H7 (cell line): ENCODE data around the gene TNS2. TPM values are rescaled to one million over a fixed set of nuclear protein-coding genes. Genes with fewer than 3 reads are reported as not detected.
"Not testable (repeated sequence)": the region's sequence is repeated elsewhere in the genome, so short reads cannot be mapped to it uniquely, and the experiment has no call there.

ENCODE experiments used
- DNase-seq: peaks from one replicate; pipeline ENCODE4 v3.0.0; 2012
- H3K27me3 ChIP-seq: 2 replicates; pipeline ENCODE4 v1.6.0; 2011; ENCODE audit warnings: mild to moderate bottlenecking, low read length; ENCODE audit not compliant: control insufficient read depth, insufficient read depth
- H3K36me3 ChIP-seq: replicated peaks from 2 replicates; pipeline ENCODE4 v1.5.1; 2011; ENCODE audit warnings: low read length; ENCODE audit not compliant: control insufficient read depth, insufficient read depth
- H3K4me3 ChIP-seq: 2 replicates; pipeline ENCODE4 v1.5.1; 2011; ENCODE audit warnings: low read depth, mild to moderate bottlenecking, control low read depth, low read length, moderate library complexity; ENCODE audit not compliant: insufficient read depth
- total RNA-seq: library from RNA; depleted of rRNA; stranded (reverse); fragments of >200 nt; shearing (Covaris generic); gene quantifications from 2 replicates; pipeline ENCODE4 v1.2.3, GENCODE V29; 2014

Gene TNS2
- total RNA-seq, 1 experiment from 2014 or later, result 7.6 TPM

DNA sequence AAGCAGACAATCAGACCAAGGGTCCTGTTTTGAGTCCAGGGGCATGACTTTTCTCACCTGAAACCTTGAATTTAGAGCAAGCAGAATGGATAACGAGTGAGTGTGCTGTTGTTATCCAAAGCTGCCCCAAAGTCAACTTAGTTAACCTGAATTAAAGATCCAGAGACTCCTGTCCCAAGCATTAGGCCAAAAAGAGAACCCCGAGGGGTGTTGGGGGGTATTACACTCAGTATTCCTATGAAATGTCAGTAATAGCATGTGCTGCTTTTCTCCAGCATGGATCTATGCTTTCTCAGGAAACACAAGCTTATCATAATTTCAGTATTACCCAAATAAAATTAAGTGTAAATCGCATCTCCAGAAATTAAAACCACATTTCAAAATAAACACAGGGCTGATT lies 24.6 kb upstream of the TNS2 start:
- DNase-seq, result no peak
- Histone ChIP-seq H3K27me3 (no peaks in the 10 kb centered on the region), H3K36me3 (peaks cover 60% of the 10 kb centered on the region), H3K4me3 (no peak overlapping the region)

DNA sequence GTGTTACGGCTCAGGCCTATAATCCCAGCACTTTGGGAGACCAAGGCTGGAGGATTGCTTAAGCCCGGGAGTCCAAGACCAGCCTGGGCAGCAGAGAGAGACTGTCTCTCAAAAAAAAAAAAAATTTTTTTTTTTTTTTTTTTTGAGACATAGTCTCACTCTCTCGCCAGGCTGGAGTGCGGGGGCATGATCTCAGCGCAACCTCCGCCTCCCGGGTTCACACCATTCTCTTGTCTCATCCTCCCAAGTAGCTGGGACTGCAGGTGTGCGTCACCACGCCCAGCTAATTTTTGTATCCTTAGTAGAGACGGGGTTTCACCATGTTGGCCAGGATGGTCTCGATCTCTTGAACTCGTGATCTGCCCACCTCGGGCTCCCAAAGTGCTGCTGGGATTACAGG lies 22.9 kb upstream of the TNS2 start:
- H3K4me3 ChIP-seq, DNase-seq, H3K27me3 ChIP-seq: not testable (repeated sequence)
- peaks cover 58% of the 10 kb centered on the region for H3K36me3 ChIP-seq

DNA sequence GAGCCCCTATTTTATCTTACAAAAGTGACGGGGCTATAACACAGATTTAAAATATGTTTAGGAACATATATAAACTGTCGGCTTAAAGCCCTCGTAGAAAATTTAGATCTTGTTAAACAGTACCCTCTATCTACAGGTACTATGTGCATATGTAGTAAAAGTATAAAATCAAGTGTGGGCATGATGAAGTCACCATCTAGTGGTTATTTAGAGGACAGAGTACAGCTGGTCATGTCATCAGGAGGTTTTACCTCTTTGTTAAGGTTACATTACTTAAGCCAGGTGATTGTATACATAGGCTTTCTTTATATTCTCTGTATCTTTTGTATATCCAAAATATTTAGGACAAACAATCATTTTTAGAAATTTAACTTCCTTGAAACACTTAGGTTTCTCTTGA lies 18.2 kb upstream of the TNS2 start:
- Histone ChIP-seq H3K36me3 (peaks cover 50% of the 10 kb centered on the region), H3K4me3 (no peak overlapping the region), H3K27me3 (no peaks in the 10 kb centered on the region)
- no peak for DNase-seq

DNA sequence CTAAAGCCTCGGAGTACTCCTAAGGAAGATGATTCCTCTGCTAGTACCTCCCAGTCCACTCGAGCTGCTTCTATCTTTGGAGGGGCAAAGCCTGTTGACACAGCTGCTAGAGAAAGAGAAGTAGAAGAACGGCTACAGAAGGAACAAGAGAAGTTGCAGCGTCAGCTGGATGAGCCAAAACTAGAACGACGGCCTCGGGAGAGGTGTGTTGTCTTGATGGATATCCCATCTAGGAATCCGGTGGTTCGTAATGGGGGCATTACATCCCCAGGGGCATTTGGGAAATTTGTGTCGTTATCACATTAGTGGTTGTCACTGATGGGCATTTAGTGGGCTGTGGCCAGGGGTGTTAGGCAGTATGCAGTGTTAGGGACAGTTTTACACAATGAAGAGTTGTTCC lies 16.0 kb upstream of the TNS2 start:
- DNase-seq, result not testable (repeated sequence)

DNA sequence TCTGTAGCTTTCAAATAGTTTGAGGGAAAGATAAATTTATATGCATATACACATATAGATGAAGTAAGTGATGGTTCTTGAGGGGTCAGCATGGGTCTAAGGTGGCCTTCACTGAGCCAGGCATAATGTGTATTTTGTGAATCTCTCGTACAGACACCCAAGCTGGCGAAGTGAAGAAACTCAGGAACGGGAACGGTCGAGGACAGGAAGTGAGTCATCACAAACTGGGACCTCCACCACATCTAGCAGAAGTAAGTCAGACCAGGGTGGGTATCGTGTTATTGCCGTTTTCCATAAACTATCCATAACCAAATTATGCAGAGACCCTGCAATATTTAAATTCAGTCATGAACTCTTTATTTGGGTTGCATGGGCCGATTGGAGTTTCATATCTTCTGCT lies 15.4 kb upstream of the TNS2 start:
- Histone ChIP-seq H3K36me3 (peaks cover 58% of the 10 kb centered on the region), H3K27me3 (no peaks in the 10 kb centered on the region), H3K4me3 (no peak overlapping the region)
- DNase-seq, result no peak

More for the DNA sequence above, 16.0 kb upstream of the TNS2 start:
- not testable (repeated sequence) for H3K4me3 ChIP-seq, H3K27me3 ChIP-seq
- H3K36me3 ChIP-seq, result peaks cover 52% of the 10 kb centered on the region

DNA sequence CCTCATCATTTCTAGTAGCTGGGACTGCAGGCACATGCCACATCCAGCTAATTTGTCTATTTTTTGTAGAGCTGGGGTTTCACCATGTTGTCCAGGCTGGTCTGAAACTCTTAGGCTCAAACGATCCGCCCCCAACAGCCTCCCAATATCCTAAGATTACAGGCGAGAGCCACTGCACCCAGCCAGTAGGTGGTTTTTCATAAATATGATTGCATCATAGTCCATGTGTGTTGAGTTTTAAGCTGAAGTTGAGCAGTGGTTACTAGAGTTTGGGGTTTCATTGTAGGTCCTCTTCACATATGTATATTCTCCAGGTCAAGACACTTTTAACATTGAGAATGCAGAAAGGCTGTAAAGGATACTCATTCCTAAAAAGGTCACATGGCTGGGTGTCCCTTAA lies 13.1 kb upstream of the TNS2 start:
- no peaks in the 10 kb centered on the region for H3K27me3 ChIP-seq
- DNase-seq, result no peak
- peaks cover 50% of the 10 kb centered on the region for H3K36me3 ChIP-seq

DNA sequence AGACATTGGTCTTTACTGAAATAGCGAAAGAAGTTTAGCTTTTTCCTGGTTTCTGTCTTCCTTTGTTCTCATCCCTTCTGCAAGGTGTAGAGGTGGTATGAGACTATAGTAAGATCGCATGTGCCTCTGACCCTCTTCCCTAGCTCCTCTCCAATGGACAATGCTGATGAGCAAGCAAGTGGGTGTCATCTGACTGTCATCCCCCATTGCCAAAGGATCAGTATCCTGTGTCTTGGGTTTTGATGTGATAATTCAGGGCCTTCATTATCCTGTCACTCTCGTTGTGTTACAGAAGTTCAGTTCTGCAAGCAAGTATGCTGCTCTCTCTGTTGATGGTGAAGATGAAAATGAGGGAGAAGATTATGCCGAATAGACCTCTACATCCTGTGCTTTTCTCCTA lies 10.0 kb upstream of the TNS2 start:
- Histone ChIP-seq H3K4me3 (no peak overlapping the region), H3K36me3 (peaks cover 35% of the 10 kb centered on the region), H3K27me3 (peaks cover 5% of the 10 kb centered on the region; the same call in 1 of the 2 replicates)
- DNase-seq, result no peak

More for the DNA sequence above, 13.1 kb upstream of the TNS2 start:
- no peak overlapping the region for H3K4me3 ChIP-seq

DNA sequence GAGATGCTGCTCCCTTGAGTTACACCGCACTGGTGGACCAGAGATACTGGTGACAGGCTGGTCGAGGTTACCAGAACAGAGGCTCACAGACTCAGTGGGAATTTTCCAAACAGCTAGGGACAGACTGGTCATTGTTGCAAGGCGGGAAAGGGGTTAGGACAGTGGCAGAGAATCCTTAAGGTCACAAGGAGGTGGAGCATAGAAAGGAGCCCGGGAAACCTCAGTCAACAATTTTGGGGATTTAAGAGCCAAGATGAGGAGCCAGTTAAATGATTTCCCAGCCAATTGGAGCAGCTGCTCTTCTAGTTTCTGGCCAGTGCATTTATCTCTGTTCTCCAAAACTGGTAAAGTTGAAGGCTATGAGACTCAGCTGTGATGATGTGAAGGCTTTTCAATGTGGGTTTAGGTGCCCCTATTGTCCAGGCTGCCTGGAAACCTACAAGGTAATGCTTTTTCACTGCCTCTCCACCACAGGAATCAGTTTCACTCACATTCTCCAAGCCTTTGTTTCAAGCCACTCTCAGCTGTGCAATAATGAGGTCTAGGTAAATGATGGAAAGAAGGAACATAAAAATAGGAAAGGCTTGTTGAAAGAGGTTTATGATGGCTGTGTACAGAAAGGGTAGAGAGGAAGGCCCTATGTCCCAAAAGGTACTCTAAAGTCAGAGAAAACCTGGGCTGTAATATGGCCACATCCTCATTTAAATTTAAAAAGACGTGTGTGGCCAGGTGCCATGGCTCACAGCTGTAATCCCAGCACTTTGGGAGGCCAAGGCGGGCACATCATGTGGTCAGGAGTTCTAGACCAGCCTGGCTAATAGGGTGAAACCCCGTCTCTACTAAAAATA lies 7.0 kb upstream of the TNS2 start:
- Histone ChIP-seq H3K4me3 (no peak overlapping the region), H3K36me3 (peaks cover 16% of the 10 kb centered on the region), H3K27me3 (peaks cover 7% of the 10 kb centered on the region)
- DNase-seq, result peak; percentile 27

DNA sequence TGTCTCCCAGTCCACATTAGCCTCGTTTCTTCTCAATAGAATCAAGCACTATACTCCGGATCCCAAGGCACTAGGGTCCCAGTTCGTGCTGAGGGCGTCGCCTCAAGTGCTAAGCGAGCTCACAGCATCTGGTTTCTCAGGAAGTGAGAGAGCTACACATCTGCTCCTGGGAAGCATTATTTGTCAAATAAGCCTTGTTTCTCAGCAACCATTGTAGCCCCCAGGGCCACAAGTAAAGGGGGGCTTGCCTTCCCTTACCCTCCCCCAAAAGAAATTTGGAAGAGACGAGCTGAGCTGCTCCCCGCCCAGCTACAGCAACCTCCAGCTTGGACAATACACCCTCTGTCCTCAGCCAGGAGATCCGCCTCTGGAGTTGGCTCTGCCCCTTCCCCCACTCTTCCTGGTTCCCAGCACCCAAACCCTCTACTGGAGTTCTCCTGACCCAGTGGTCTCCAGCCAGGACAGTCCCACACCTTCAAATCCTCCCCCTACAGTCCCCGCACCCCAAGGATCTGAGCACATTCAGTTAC lies 5.7 kb upstream of the TNS2 start:
- no peak overlapping the region for H3K4me3 ChIP-seq
- H3K27me3 ChIP-seq, result peaks cover 7% of the 10 kb centered on the region
- DNase-seq, result peak; percentile 38
- H3K36me3 ChIP-seq, result peaks cover 6% of the 10 kb centered on the region

DNA sequence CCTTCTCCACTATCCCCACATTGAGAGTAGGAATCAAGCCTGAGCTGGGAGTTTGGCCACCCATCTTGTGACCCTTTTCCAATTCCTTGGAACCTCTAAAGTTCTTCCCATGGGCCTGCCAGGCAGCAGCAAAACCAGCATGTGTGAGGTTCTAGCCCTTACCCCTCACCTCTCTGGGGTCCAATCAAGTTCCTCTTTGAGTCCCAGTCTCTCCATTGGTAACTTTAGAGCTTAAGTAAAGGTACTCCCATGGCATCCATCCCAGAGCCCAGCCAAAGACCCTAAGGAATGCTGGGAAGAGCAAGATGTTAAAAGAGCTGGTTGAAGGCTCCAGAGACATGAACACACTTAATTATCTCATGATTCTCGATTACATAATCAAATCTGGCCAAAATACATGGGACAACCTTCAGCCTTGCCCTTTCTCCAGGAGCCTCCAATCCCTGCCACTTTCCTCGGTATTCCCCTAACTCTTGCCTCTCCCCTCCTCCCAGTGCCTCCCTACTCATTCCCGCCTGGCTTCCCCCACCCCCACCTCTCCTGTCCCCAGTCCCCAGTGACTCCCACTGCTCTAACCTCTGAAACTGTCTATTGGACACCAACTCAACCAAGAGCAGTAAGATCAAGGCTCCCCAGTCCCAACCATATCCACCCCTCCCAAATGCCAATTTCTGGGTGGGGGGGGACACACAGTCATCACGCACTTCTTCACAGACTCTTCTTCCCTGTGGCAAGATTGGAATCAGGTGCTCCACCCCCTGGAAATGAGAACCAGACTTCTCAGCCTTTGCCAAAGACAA lies 4.8 kb upstream of the TNS2 start:
- Histone ChIP-seq H3K36me3 (no peaks in the 10 kb centered on the region; the same call in 1 of the 2 replicates), H3K4me3 (no peak overlapping the region), H3K27me3 (peaks cover 7% of the 10 kb centered on the region)
- peak; percentile 57 for DNase-seq

DNA sequence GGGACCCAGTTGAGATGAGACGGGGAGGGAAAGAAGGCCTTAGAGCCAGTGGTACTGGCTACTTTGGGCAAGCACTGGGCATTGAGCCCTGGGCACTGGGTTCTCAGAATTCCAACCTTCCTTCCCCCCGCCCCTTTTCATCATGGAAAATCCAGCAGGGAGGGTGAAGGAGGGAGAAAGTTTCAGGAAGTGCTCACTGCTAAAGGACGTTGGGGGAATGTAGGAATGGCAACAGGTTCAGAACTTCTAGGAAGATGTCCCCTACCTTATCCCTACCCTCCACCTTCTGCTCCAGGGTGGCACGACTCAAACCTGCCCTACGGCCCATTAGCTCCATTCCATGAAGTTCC lies 4.2 kb upstream of the TNS2 start:
- Histone ChIP-seq H3K27me3 (peaks cover 7% of the 10 kb centered on the region), H3K36me3 (no peaks in the 10 kb centered on the region; the same call in 1 of the 2 replicates), H3K4me3 (no peak overlapping the region)
- peak; percentile 36 for DNase-seq

DNA sequence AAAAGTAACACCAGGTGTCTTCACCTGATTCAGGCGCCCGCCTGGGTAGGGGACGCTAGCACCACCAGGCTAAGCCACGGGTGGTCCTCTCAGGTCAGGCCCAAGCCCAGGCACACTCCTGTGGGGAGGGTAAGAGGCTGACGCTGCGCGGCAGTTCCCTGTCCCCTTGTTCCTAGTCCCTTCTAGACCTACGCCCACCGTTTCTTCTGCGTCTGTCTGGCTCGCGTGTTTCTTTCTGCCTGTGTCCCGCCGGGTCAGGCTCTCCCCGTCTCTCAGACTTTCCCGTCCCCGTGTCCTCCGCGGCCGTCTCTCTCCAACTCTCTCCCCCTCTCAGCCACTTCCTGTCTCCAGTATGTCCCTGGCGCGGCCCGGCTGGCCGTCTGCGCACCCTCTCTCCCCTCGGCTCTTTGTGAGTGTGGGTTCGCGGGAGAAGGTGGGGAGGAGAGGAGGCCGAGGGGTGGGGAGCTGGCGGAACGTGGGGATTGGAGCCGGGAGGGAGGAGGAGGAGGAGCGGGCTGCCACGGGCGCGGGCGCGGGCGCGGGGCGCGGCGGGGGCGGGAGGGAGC lies 3.1 kb upstream of the TNS2 start:
- Histone ChIP-seq H3K36me3 (peaks cover 3% of the 10 kb centered on the region; the same call in 1 of the 2 replicates), H3K27me3 (peaks cover 7% of the 10 kb centered on the region), H3K4me3 (peak overlapping the region; percentile 84)
- DNase-seq, result peak; percentile 73

DNA sequence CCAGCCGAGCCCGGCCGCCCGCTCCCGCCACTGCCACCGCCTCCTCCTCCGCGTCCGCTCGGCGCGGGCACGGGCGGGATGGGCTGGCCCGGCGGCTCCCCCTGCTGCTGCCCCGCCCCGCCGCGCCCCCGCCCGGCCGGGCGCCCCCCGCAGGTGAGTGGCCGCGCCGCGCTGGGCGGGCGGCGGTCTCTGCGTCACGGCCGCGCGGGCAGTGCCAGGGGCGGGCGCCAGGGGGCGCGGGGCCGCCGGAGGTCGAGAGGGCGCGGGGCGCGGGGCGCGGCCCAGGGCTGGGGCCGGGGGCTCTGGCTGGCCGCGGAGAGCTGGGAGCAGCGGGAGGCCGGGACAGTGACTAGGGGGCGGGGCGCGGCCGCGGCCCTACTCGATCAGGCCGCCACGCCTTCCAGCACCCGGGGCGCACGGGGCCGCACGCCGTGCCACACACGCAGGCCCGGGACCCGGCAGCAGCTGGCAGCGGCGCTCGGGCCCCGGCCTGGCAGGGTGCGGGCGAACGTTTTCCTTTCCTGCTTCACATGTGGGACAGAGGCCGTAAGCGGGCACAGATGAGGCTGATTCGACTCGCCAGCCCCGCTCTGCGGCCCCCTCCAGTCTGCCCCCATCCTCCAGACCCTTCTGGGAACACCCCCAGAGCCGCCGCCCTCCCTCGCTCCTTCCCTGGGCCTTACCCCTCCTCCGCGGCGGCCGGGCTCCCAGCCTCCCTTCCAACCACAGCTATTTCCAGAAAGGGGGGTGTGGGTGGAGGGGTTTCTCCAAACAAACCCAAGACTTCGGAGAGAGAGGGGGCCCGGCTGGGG lies 2.4 kb upstream of the TNS2 start:
- Histone ChIP-seq H3K27me3 (peaks cover 7% of the 10 kb centered on the region), H3K36me3 (peaks cover 4% of the 10 kb centered on the region; the same call in 1 of the 2 replicates), H3K4me3 (peak overlapping the region; percentile 84)
- peak; percentile 98 for DNase-seq
